ENCODE measurements around the gene CA11.
A peak's percentile ranks its signal among the peaks of the same experiment; 100 is the strongest.

CA11 gene

GRCh38 chr19:48596237-48596636, 49.8 kb downstream of the CA11 start:
- Histone ChIP-seq H3K27me3 (peaks cover 4% of the 10 kb centered on the region), H3K27ac (no peak overlapping the region), H3K9me3 (no peaks in the 10 kb centered on the region), H3K36me3 (no peaks in the 10 kb centered on the region), H3K4me1 (ENCODE audit: control insufficient read depth in 1 of 2, insufficient read depth in 1 of 2, low read depth in 1 of 2, low read length in 1 of 2) (no peaks in the 10 kb centered on the region), H3K4me3 (ENCODE audit: low read depth in 1 of 2, low read length in 1 of 2) (no peak overlapping the region)
- TF ChIP-seq CTCF (IDR thresholded peaks at IDR 0.05): no peak

GRCh38 chr19:48595833-48596232, 50.2 kb downstream of the CA11 start:
- no peaks in the 10 kb centered on the region for H3K4me1 ChIP-seq (ENCODE audit: control insufficient read depth in 1 of 2, insufficient read depth in 1 of 2, low read depth in 1 of 2, low read length in 1 of 2)
- H3K4me3 ChIP-seq (ENCODE audit: low read depth in 1 of 2, low read length in 1 of 2): no peak overlapping the region
- H3K36me3 ChIP-seq: no peaks in the 10 kb centered on the region
- H3K27me3 ChIP-seq: peaks cover 7% of the 10 kb centered on the region
- H3K9me3 ChIP-seq: no peaks in the 10 kb centered on the region
- no peak overlapping the region for H3K27ac ChIP-seq
- no peak for TF ChIP-seq CTCF (IDR thresholded peaks at IDR 0.05)

GRCh38 chr19:48595171-48595570, 50.8 kb downstream of the CA11 start:
- Histone ChIP-seq H3K27ac (no peak overlapping the region), H3K4me3 (ENCODE audit: low read depth in 1 of 2, low read length in 1 of 2) (no peak overlapping the region), H3K9me3 (no peaks in the 10 kb centered on the region), H3K27me3 (peaks cover 7% of the 10 kb centered on the region), H3K36me3 (no peaks in the 10 kb centered on the region), H3K4me1 (ENCODE audit: control insufficient read depth in 1 of 2, insufficient read depth in 1 of 2, low read depth in 1 of 2, low read length in 1 of 2) (no peaks in the 10 kb centered on the region)
- TF ChIP-seq CTCF (IDR thresholded peaks at IDR 0.05): no peak

- no peaks in the 10 kb centered on the region for H3K36me3 ChIP-seq
- no peak overlapping the region for H3K27ac ChIP-seq
- no peak overlapping the region for H3K4me3 ChIP-seq (ENCODE audit: low read depth in 1 of 2, low read length in 1 of 2)
- H3K9me3 ChIP-seq: no peaks in the 10 kb centered on the region
- TF ChIP-seq CTCF (IDR thresholded peaks at IDR 0.05): no peak
- H3K27me3 ChIP-seq: peaks cover 21% of the 10 kb centered on the region
- H3K4me1 ChIP-seq (ENCODE audit: control insufficient read depth in 1 of 2, insufficient read depth in 1 of 2, low read depth in 1 of 2, low read length in 1 of 2): peaks cover 8 to 9% of the 10 kb centered on the region in 2 experiments
Observed at GRCh38 chr19:48591021-48591420, 55.0 kb downstream of the CA11 start.

- Histone ChIP-seq H3K36me3 (no peaks in the 10 kb centered on the region), H3K27me3 (peaks cover 28% of the 10 kb centered on the region), H3K9me3 (no peaks in the 10 kb centered on the region), H3K27ac (no peak overlapping the region), H3K4me3 (ENCODE audit: low read depth in 1 of 2, low read length in 1 of 2) (peak overlapping the region; percentile 57 to 61), H3K4me1 (ENCODE audit: control insufficient read depth in 1 of 2, insufficient read depth in 1 of 2, low read depth in 1 of 2, low read length in 1 of 2) (peaks cover 9 to 11% of the 10 kb centered on the region in 2 experiments)
- TF ChIP-seq CTCF (IDR thresholded peaks at IDR 0.05): peak; percentile 91
Observed at GRCh38 chr19:48588670-48589401, 57.2 kb downstream of the CA11 start.
